GM23338 (cell line): ENCODE results near the gene IL1RAPL2. TPM values are rescaled to one million over a fixed set of nuclear protein-coding genes. Genes with fewer than 3 reads are reported as not detected.

Experiments used
- ATAC-seq: fragments of 200-7000 bp; cut with Tn5 transposase; 3 replicates; pipeline ENCODE4 v1.9.1; 2020
- DNase-seq: peaks from one replicate; pipeline ENCODE4 v3.0.0-alpha.2; 2015; ENCODE audit warnings: low spot score
- H2AFZ ChIP-seq: fragments of 200-600 bp; sonication (generic); 2 replicates; pipeline ENCODE4 v1.8.0; 2016; ENCODE audit warnings: antibody characterized with exemption, mild to moderate bottlenecking, moderate library complexity
- H3F3A ChIP-seq: fragments of 200-600 bp; sonication (generic); replicated peaks from 2 replicates; pipeline ENCODE4 v1.8.0; 2017; ENCODE audit warnings: antibody characterized with exemption, mixed run types, low read depth
- H3K27ac ChIP-seq: fragments of 200-600 bp; sonication (generic); 2 replicates; pipeline ENCODE4 v1.6.1; 2016; ENCODE audit warnings: low read depth
- H3K27me3 ChIP-seq: fragments of 200-600 bp; sonication (generic); 2 replicates; pipeline ENCODE4 v1.8.0; 2016; ENCODE audit warnings: mild to moderate bottlenecking, mixed run types, moderate library complexity; ENCODE audit not compliant: insufficient read depth
- H3K36me3 ChIP-seq: fragments of 200-600 bp; sonication (generic); 2 replicates; pipeline ENCODE4 v1.8.0; 2016; ENCODE audit warnings: mild to moderate bottlenecking; ENCODE audit not compliant: insufficient read depth
- H3K4me1 ChIP-seq: fragments of 200-600 bp; sonication (generic); 2 replicates; pipeline ENCODE4 v1.8.0; 2016; ENCODE audit warnings: mild to moderate bottlenecking, moderate library complexity; ENCODE audit not compliant: insufficient read depth
- H3K4me2 ChIP-seq: fragments of 200-600 bp; sonication (generic); 2 replicates; pipeline ENCODE4 v1.7.1; 2017; ENCODE audit warnings: mixed run types
- H3K4me3 ChIP-seq: fragments of 200-600 bp; sonication (generic); 2 replicates; pipeline ENCODE4 v1.6.1; 2016; ENCODE audit warnings: mixed run types
- H3K79me2 ChIP-seq: fragments of 200-600 bp; sonication (generic); replicated peaks from 2 replicates; pipeline ENCODE4 v1.8.0; 2017; ENCODE audit warnings: mild to moderate bottlenecking; ENCODE audit not compliant: insufficient read depth
- H3K9me2 ChIP-seq: fragments of 200-600 bp; sonication (generic); 2 replicates; pipeline ENCODE4 v1.8.0; 2017; ENCODE audit not compliant: insufficient read depth
- H4K20me1 ChIP-seq: fragments of 200-600 bp; sonication (generic); replicated peaks from 2 replicates; pipeline ENCODE4 v1.8.0; 2017; ENCODE audit warnings: mild to moderate bottlenecking; ENCODE audit not compliant: insufficient read depth
- H3K27ac Mint-ChIP-seq: 2 replicates; pipeline ENCODE4 v1.8.0; 2020; ENCODE audit warnings: inconsistent platforms, mild to moderate bottlenecking, moderate library complexity, mixed read lengths
- H3K27me3 Mint-ChIP-seq: 3 replicates; pipeline ENCODE4 v1.8.0; 2022; ENCODE audit warnings: low read depth, mild to moderate bottlenecking, moderate library complexity, mixed read lengths, inconsistent platforms; ENCODE audit not compliant: insufficient read depth, poor library complexity
- H3K36me3 Mint-ChIP-seq: 3 replicates; pipeline ENCODE4 v1.8.0; 2021; ENCODE audit warnings: low read depth, mild to moderate bottlenecking, inconsistent platforms, moderate library complexity, mixed read lengths
- H3K4me1 Mint-ChIP-seq: 3 replicates; pipeline ENCODE4 v1.8.0; 2020; ENCODE audit warnings: mild to moderate bottlenecking, inconsistent platforms, mixed read lengths
- H3K4me3 Mint-ChIP-seq: 3 replicates; pipeline ENCODE4 v1.8.0; 2021; ENCODE audit warnings: moderate library complexity, mild to moderate bottlenecking, inconsistent platforms, mixed read lengths
- H3K9me3 Mint-ChIP-seq: 3 replicates; pipeline ENCODE4 v1.8.0; 2020; ENCODE audit warnings: moderate library complexity, mild to moderate bottlenecking, inconsistent platforms, mixed read lengths
- EZH2 ChIP-seq: fragments of 200-600 bp; sonication (generic); IDR thresholded peaks from one replicate; pipeline ENCODE4 v1.8.0; 2017; ENCODE audit warnings: antibody characterized with exemption, mild to moderate bottlenecking, low read depth; ENCODE audit not compliant: unreplicated experiment
- ZNF331 ChIP-seq: fragments of 250-450 bp; sonication (Bioruptor Pico); IDR thresholded peaks from 2 replicates; pipeline ENCODE4 v1.5.0; 2020; ENCODE audit warnings: low read depth, mild to moderate bottlenecking, moderate library complexity
- polyA plus RNA-seq: library from polyadenylated mRNA; unstranded; fragments of >200 nt; fragmentation: Nextera tagmentation; extraction: Ambion mirVana; gene quantifications from 2 replicates; pipeline ENCODE4 v1.2.1, GENCODE V29; 2016
- total RNA-seq: library from RNA; depleted of rRNA; stranded (reverse); fragments of >200 nt; shearing (Covaris generic); gene quantifications from 2 replicates; pipeline ENCODE4 v1.2.3, GENCODE V29; 2014
- TF ChIP-seq, protein P1 (sequence below): fragments of 250-450 bp; sonication (Bioruptor Pico); IDR thresholded peaks from 2 replicates; pipeline ENCODE4 v1.5.0; 2020; ENCODE audit warnings: mild to moderate bottlenecking, moderate library complexity
- TF ChIP-seq, protein P2 (sequence below): IDR thresholded peaks from one replicate; pipeline ENCODE4 v1.6.1; 2018; ENCODE audit warnings: antibody characterized with exemption; ENCODE audit not compliant: unreplicated experiment

Gene IL1RAPL2
- total and polyA plus RNA-seq, 2 experiments from 2014 or later = 0.80 to 0.94 TPM

DNA sequence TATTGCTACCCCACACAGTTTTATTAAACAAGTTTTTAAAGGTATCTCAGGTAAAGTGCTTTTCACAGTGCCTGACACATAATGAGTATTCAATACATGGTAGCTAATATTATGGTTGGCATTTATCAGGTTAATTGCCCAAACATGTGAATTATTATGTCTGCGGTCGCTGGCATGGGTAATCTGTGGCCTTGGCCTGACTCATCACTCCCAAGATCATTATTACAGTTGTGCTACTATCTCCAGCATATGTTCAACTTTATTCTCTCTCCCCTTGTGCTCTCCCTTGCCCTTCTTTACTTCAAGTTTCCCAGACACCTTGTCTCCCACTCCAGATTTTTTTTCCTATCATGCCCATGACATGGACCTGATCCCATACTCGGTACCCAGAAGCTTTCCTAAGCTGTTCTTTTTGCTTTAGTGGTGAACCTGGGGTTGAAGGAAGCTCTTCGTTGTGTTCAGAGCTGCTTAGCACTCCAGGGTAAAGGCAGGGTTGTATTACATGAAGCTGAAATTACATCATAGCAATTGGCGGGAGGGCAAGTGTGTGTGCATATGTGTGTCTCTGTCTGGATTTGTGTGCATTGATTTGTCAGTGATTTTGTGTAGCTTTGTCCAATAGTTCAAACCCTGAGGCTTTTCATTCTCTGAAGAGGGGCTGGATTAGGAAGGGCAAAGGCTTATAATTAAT lies 1079.8 kb downstream of the IL1RAPL2 start (continued):
- TF ChIP-seq, protein P1, sequence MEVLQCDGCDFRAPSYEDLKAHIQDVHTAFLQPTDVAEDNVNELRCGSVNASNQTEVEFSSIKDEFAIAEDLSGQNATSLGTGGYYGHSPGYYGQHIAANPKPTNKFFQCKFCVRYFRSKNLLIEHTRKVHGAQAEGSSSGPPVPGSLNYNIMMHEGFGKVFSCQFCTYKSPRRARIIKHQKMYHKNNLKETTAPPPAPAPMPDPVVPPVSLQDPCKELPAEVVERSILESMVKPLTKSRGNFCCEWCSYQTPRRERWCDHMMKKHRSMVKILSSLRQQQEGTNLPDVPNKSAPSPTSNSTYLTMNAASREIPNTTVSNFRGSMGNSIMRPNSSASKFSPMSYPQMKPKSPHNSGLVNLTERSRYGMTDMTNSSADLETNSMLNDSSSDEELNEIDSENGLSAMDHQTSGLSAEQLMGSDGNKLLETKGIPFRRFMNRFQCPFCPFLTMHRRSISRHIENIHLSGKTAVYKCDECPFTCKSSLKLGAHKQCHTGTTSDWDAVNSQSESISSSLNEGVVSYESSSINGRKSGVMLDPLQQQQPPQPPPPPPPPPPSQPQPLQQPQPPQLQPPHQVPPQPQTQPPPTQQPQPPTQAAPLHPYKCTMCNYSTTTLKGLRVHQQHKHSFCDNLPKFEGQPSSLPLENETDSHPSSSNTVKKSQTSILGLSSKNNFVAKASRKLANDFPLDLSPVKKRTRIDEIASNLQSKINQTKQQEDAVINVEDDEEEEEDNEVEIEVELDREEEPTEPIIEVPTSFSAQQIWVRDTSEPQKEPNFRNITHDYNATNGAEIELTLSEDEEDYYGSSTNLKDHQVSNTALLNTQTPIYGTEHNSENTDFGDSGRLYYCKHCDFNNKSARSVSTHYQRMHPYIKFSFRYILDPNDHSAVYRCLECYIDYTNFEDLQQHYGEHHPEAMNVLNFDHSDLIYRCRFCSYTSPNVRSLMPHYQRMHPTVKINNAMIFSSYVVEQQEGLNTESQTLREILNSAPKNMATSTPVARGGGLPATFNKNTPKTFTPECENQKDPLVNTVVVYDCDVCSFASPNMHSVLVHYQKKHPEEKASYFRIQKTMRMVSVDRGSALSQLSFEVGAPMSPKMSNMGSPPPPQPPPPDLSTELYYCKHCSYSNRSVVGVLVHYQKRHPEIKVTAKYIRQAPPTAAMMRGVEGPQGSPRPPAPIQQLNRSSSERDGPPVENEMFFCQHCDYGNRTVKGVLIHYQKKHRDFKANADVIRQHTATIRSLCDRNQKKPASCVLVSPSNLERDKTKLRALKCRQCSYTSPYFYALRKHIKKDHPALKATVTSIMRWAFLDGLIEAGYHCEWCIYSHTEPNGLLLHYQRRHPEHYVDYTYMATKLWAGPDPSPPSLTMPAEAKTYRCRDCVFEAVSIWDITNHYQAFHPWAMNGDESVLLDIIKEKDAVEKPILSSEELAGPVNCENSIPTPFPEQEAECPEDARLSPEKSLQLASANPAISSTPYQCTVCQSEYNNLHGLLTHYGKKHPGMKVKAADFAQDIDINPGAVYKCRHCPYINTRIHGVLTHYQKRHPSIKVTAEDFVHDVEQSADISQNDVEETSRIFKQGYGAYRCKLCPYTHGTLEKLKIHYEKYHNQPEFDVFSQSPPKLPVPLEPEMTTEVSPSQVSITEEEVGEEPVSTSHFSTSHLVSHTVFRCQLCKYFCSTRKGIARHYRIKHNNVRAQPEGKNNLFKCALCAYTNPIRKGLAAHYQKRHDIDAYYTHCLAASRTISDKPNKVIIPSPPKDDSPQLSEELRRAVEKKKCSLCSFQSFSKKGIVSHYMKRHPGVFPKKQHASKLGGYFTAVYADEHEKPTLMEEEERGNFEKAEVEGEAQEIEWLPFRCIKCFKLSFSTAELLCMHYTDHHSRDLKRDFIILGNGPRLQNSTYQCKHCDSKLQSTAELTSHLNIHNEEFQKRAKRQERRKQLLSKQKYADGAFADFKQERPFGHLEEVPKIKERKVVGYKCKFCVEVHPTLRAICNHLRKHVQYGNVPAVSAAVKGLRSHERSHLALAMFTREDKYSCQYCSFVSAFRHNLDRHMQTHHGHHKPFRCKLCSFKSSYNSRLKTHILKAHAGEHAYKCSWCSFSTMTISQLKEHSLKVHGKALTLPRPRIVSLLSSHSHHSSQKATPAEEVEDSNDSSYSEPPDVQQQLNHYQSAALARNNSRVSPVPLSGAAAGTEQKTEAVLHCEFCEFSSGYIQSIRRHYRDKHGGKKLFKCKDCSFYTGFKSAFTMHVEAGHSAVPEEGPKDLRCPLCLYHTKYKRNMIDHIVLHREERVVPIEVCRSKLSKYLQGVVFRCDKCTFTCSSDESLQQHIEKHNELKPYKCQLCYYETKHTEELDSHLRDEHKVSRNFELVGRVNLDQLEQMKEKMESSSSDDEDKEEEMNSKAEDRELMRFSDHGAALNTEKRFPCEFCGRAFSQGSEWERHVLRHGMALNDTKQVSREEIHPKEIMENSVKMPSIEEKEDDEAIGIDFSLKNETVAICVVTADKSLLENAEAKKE (CRISPR knock-in tag) = no peak
- TF ChIP-seq EZH2 = no peak

DNA sequence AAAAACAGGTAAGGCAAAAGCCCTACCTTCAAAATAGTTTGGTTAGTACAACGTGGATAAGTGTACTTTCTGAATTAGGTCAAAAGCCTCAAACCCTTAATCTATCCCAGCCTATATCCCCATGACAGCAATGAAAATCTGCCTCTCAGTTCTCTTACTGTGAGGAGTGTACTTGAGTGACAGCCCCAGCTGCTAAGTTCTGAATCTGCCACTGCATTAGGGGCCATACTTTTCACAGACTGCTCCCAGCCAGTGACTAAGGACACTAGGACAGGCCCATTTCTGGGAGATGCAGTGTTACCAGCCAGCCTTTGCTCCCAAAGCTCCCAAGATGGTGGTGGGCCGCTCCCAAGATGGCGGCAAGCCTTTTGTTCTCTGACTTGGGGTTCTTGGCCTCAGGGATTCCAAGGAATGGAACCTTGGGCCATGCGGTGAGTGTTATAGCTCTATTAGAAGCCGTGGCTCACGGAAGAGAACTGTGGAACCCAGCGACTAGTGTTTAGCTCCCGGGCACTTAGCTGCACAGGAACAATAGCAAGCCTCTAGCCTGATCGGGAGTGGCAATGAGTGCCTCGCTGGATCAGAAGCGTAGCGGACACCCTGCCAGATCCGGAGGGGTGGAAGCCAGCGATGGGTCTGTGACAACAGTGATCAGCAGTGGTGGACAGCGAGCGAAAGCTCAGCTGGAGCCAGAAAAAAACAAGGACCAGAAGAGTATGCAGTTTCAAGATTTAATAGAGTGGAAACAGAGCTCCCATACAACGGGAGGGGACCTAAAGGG lies 1080.8 kb downstream of the IL1RAPL2 start:
- H2AFZ ChIP-seq = no peak overlapping the region
- H3K27ac ChIP-seq = no peak overlapping the region
- H3K79me2 ChIP-seq = no peaks in the 10 kb centered on the region
- Mint-ChIP-seq H3K27ac (no peak overlapping the region), H3K9me3 (no peaks in the 10 kb centered on the region), H3K4me1 (peaks cover 9% of the 10 kb centered on the region), H3K4me3 (no peak overlapping the region), H3K36me3 (no peaks in the 10 kb centered on the region), H3K27me3 (peaks cover 4% of the 10 kb centered on the region)
- TF ChIP-seq, protein P2, sequence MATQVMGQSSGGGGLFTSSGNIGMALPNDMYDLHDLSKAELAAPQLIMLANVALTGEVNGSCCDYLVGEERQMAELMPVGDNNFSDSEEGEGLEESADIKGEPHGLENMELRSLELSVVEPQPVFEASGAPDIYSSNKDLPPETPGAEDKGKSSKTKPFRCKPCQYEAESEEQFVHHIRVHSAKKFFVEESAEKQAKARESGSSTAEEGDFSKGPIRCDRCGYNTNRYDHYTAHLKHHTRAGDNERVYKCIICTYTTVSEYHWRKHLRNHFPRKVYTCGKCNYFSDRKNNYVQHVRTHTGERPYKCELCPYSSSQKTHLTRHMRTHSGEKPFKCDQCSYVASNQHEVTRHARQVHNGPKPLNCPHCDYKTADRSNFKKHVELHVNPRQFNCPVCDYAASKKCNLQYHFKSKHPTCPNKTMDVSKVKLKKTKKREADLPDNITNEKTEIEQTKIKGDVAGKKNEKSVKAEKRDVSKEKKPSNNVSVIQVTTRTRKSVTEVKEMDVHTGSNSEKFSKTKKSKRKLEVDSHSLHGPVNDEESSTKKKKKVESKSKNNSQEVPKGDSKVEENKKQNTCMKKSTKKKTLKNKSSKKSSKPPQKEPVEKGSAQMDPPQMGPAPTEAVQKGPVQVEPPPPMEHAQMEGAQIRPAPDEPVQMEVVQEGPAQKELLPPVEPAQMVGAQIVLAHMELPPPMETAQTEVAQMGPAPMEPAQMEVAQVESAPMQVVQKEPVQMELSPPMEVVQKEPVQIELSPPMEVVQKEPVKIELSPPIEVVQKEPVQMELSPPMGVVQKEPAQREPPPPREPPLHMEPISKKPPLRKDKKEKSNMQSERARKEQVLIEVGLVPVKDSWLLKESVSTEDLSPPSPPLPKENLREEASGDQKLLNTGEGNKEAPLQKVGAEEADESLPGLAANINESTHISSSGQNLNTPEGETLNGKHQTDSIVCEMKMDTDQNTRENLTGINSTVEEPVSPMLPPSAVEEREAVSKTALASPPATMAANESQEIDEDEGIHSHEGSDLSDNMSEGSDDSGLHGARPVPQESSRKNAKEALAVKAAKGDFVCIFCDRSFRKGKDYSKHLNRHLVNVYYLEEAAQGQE = no peak
- no peak for TF ChIP-seq ZNF331 (CRISPR knock-in tag)
- no peaks in the 10 kb centered on the region for H3K27me3 ChIP-seq
- H3F3A ChIP-seq = no peaks in the 10 kb centered on the region
- H3K9me2 ChIP-seq = no peaks in the 10 kb centered on the region
- H3K4me2 ChIP-seq = no peak overlapping the region
- no peaks in the 10 kb centered on the region for H4K20me1 ChIP-seq
- ATAC-seq (no peak), DNase-seq (no peak)
- no peaks in the 10 kb centered on the region for H3K36me3 ChIP-seq
- H3K4me3 ChIP-seq = no peak overlapping the region
- H3K4me1 ChIP-seq = 0 out of 2 replicates have a peak, but pooled peaks cover 4% of the 10 kb centered on the region
